ENCODE data around the gene USP34. TPM values are rescaled to one million over a fixed set of nuclear protein-coding genes. Genes with fewer than 3 reads are reported as not detected.

USP34 gene
- total and polyA plus RNA-seq, 2 of the 8 experiments (the other 6 are each of a cell fraction or from before 2014, with no cell fraction given) = 56.7 to 91.7 TPM

DNA sequence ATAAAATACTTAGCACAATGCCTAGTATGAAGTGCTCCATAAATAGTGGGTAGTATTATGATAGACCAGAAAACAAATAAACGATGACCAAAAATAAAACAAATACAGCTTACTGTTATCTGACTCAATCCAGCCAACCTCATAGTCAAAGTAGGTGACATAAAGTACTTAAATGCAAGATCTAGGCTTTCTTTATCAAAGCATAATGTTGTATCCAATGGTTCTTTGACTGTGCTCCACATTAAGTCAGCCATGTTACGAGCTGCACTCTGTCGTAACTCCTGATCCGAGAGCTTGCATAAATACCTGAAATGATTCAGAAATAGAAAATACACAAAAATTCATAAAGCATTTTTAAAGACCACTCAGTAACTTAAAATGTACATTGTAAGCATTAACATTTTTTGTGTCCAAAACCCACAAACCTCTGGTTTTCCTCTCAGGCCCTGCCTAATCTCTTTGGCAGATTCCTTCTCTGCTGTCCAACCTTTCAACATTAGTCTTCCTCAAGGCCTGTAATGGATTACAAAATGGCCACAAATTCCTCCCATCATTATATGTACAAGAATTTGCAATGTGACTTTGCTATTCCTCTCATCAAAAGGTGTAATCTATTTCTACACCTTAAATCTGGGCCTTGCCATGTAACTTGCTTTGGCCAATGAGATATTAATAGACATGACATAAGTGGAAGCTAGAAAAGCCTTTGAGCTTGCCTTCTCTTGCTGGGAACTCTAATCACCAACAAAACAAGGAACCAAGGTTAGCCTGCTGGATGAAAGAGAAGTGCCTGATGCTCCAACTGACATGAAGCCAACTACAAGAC is 90.6 kb downstream of the USP34 start:
- H2AFZ ChIP-seq (ENCODE audit: low read length) = no peak overlapping the region
- FAIRE-seq (no peak), DNase-seq (ENCODE audit: low read depth in 1 of 2, low spot score in 2 of 2) (no peak)
- H4K20me1 ChIP-seq (replicated peaks in 1 of 2; ENCODE audit: control insufficient read depth in 1 of 2, insufficient read depth in 2 of 2, low read length in 2 of 2) = no peaks in the 10 kb centered on the region
- no peak overlapping the region for H4K91ac ChIP-seq (replicated peaks; ENCODE audit: insufficient read length, low read length)
- no peaks in the 10 kb centered on the region for H3K23me2 ChIP-seq (ENCODE audit: low read depth, low read length)
- H3K9me3 ChIP-seq (ENCODE audit: insufficient read depth in 2 of 2, low read depth in 1 of 2, low read length in 1 of 2) = no peaks in the 10 kb centered on the region; a peak in 1 of 4 replicates
- ChIA-PET POLR2A (ENCODE audit: partially characterized antibody) (no interaction called here), CTCF (ENCODE audit: partially characterized antibody) (interaction anchor here (0.9 to 2.0 kb wide), 3 partner anchors 10 to 30 kb away, joined by 3 to 6 read pairs (median 3); no protein-coding TSS in a partner anchor)
- H3K23ac ChIP-seq (ENCODE audit: insufficient read length) = no peak overlapping the region
- no peak overlapping the region for H3K4me3 ChIP-seq (ENCODE audit: extremely low read depth in 1 of 4, insufficient read depth in 2 of 4, low read depth in 3 of 4, low read length in 4 of 4)
- no peak overlapping the region; the same call in 1 of the 2 replicates for H2BK5ac ChIP-seq (ENCODE audit: low read depth, low read length)
- H3K79me2 ChIP-seq (ENCODE audit: control insufficient read depth in 1 of 2, insufficient read depth in 2 of 2, low read length in 2 of 2) = peaks cover 0 to 2% of the 10 kb centered on the region in 2 experiments; a peak in 1 of 4 replicates
- H3K56ac ChIP-seq (replicated peaks; ENCODE audit: insufficient read length, low read depth, low read length) = no peak overlapping the region
- H3K79me1 ChIP-seq (ENCODE audit: low read depth, low read length) = no peaks in the 10 kb centered on the region
- H3K36me3 ChIP-seq (ENCODE audit: control insufficient read depth in 2 of 4, insufficient read depth in 4 of 4, low read length in 3 of 4) = peaks cover 0 to 43% (median 6%) of the 10 kb centered on the region in 4 experiments; a peak in 4 of 8 replicates
- H3K27me3 ChIP-seq (replicated peaks in 1 of 4; ENCODE audit: control insufficient read depth in 3 of 4, extremely low read depth in 1 of 4, insufficient read depth in 3 of 4, low read length in 3 of 4) = no peaks in the 10 kb centered on the region
- H2BK120ac ChIP-seq (replicated peaks; ENCODE audit: low read depth, low read length) = no peak overlapping the region
- no peak overlapping the region for H3K27ac ChIP-seq (ENCODE audit: low read depth, low read length)
- H2BK15ac ChIP-seq (ENCODE audit: low read length) = no peak overlapping the region
- no peak overlapping the region for H3K4me2 ChIP-seq (ENCODE audit: insufficient read depth in 1 of 2, low read depth in 2 of 2, low read length in 2 of 2)
- no peak overlapping the region for H3K14ac ChIP-seq (ENCODE audit: insufficient read length)
- H2AK5ac ChIP-seq (ENCODE audit: low read depth, low read length) = no peak overlapping the region
- 97% methylated on average over 4 of the region's 4 CpGs; no CpG with 5 or more reads in 1 of the 2 experiments for WGBS, 2 experiments (ENCODE audit: extremely low coverage in 1 of 2, insufficient coverage in 1 of 2, insufficient read length in 1 of 2, insufficient replicate concordance in 2 of 2, low coverage in 1 of 2, low lambda C conversion rate in 2 of 2, missing lambda C conversion rate in 1 of 2)
- no peak overlapping the region for H3K4ac ChIP-seq (replicated peaks; ENCODE audit: insufficient read length, low read depth, low read length)
- H2BK20ac ChIP-seq (ENCODE audit: low read length) = no peak overlapping the region
- no peaks in the 10 kb centered on the region for H3K4me1 ChIP-seq (replicated peaks in 1 of 4; ENCODE audit: control insufficient read depth in 3 of 4, insufficient read depth in 4 of 4, low read length in 3 of 4)
- no peak overlapping the region for H4K8ac ChIP-seq (ENCODE audit: extremely low read depth, insufficient read depth, low read length)
- no peak overlapping the region for H4K5ac ChIP-seq (ENCODE audit: insufficient read length, low read depth, low read length)
- peak overlapping the region; percentile 66; the same call in 1 of the 2 replicates for H3K18ac ChIP-seq (ENCODE audit: extremely low read depth, low read length)
- no peak overlapping the region for H3K9ac ChIP-seq (replicated peaks in 1 of 4; ENCODE audit: extremely low read depth in 1 of 4, low read depth in 3 of 4, low read length in 3 of 4)
- H2BK12ac ChIP-seq (ENCODE audit: low read depth, low read length) = no peak overlapping the region
- no peak for TF ChIP-seq RNF2 (IDR thresholded peaks at IDR 0.05; ENCODE audit: borderline replicate concordance, low read depth, low read length, missing control alignments, poor library complexity, severe bottlenecking)
- TF ChIP-seq, protein P1, sequence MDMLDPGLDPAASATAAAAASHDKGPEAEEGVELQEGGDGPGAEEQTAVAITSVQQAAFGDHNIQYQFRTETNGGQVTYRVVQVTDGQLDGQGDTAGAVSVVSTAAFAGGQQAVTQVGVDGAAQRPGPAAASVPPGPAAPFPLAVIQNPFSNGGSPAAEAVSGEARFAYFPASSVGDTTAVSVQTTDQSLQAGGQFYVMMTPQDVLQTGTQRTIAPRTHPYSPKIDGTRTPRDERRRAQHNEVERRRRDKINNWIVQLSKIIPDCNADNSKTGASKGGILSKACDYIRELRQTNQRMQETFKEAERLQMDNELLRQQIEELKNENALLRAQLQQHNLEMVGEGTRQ (IDR thresholded peaks at IDR 0.05; ENCODE audit: low read length) = no peak
- TF ChIP-seq CHD1 (IDR thresholded peaks at IDR 0.05; ENCODE audit: low read depth, low read length) = no peak
- TF ChIP-seq, protein P2, sequence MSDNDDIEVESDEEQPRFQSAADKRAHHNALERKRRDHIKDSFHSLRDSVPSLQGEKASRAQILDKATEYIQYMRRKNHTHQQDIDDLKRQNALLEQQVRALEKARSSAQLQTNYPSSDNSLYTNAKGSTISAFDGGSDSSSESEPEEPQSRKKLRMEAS (IDR thresholded peaks at IDR 0.05) = no peak
- no peak for TF ChIP-seq TEAD4 (IDR thresholded peaks at IDR 0.05; ENCODE audit: low read depth, low read length)
- no peak for TF ChIP-seq HDAC6 (IDR thresholded peaks at IDR 0.05; ENCODE audit: low read depth, low read length)
- TF ChIP-seq, protein P3, sequence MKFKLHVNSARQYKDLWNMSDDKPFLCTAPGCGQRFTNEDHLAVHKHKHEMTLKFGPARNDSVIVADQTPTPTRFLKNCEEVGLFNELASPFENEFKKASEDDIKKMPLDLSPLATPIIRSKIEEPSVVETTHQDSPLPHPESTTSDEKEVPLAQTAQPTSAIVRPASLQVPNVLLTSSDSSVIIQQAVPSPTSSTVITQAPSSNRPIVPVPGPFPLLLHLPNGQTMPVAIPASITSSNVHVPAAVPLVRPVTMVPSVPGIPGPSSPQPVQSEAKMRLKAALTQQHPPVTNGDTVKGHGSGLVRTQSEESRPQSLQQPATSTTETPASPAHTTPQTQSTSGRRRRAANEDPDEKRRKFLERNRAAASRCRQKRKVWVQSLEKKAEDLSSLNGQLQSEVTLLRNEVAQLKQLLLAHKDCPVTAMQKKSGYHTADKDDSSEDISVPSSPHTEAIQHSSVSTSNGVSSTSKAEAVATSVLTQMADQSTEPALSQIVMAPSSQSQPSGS (IDR thresholded peaks at IDR 0.05; ENCODE audit: low read length) = no peak
- no peak for TF ChIP-seq NRF1 (IDR thresholded peaks at IDR 0.05; ENCODE audit: low read depth, low read length)
- no peak for TF ChIP-seq SP1 (IDR thresholded peaks at IDR 0.05; ENCODE audit: low read depth, low read length)

Data from H1 (cell line).